ENCODE data around the gene RNF11.
"Not testable (repeated sequence)": the region's sequence is repeated elsewhere in the genome, so short reads cannot be mapped to it uniquely, and the experiment has no call there.

The RNF11 gene

GRCh38 chr1:51236531-51237350, 668 bp downstream of the RNF11 start:
- peaks cover 0 to 6% of the 10 kb centered on the region in 2 donors for H3K27me3 Mint-ChIP-seq
- no peaks in the 10 kb centered on the region for H3K9me3 Mint-ChIP-seq
- ATAC-seq (replicated peaks) (peak; percentile 17 to 22), DNase-seq (no peak)
- no peak overlapping the region for H3K27ac Mint-ChIP-seq
- H3K4me3 Mint-ChIP-seq: no peak overlapping the region
- H3K4me1 Mint-ChIP-seq: peaks cover 23 to 33% of the 10 kb centered on the region in 2 donors
- peaks cover 0 to 10% of the 10 kb centered on the region in 2 donors for H3K36me3 Mint-ChIP-seq

DNA sequence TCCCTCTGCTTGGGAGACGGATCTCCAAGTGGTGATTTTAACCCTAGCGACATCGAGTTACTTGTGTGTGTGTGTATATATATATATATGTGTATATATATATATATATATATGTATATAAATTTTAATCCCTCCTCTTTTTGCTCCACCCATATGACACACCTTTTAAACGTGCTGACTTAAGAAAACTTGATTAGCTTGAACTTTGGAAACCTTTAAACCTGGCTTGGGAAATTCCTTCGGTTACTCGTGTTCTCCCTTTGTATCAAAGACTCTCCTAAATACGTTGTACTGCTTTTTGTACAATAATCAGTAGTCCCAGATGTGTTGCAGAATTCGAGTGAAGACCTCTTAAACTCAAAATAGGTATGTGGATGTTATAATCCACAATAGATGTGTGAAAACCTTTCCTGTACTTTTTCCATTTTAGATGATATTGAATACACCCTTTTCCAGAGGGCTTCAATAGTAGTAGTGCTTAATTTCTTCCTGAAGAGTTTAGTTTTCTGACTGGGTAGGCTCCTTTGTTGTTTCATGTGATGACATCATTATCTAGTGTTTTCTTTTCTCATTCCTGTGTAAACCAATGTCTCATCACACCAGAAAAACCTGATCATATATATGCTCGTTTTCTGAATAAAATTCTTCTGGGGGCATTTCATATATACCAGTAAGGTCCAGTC, 1.4 kb downstream of the RNF11 start:
- Mint-ChIP-seq H3K4me1 (peaks cover 23 to 33% of the 10 kb centered on the region in 2 donors), H3K27ac (no peak overlapping the region), H3K36me3 (peaks cover 0 to 10% of the 10 kb centered on the region in 2 donors), H3K4me3 (no peak overlapping the region), H3K27me3 (peaks cover 0 to 6% of the 10 kb centered on the region in 2 donors), H3K9me3 (no peaks in the 10 kb centered on the region)
- DNase-seq (no peak), ATAC-seq (replicated peaks) (no peak)

DNA sequence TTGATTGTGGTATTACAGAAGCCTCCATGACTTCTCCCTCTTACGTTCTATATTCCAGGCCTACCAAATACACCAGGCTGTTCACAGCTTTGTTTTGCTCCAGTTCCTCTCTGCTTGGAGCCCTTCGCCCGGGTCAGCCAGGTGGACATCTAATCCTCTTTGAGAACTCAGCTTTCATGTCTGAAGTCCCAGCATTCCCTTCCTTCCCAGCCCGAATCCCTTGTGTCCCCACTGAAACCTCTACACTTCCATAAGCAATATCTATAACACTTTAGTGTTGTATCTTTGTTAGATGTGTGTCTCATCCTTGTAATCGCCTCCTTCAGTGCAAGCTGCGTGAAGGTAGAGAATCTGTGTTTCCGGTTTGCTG, 1.9 kb downstream of the RNF11 start:
- peaks cover 0 to 6% of the 10 kb centered on the region in 2 donors for H3K27me3 Mint-ChIP-seq
- DNase-seq (no peak), ATAC-seq (replicated peaks) (no peak)
- no peaks in the 10 kb centered on the region for H3K9me3 Mint-ChIP-seq
- no peak overlapping the region for H3K4me3 Mint-ChIP-seq
- peaks cover 23 to 33% of the 10 kb centered on the region in 2 donors for H3K4me1 Mint-ChIP-seq
- H3K27ac Mint-ChIP-seq: no peak overlapping the region
- peaks cover 1 to 11% of the 10 kb centered on the region in 2 donors for H3K36me3 Mint-ChIP-seq

- Mint-ChIP-seq H3K27ac (no peak overlapping the region), H3K27me3 (no peaks in the 10 kb centered on the region), H3K4me3 (no peak overlapping the region), H3K36me3 (peaks cover 3 to 21% of the 10 kb centered on the region in 2 donors), H3K9me3 (no peaks in the 10 kb centered on the region), H3K4me1 (peaks cover 18 to 21% of the 10 kb centered on the region in 2 donors)
- DNase-seq (no peak), ATAC-seq (replicated peaks) (no peak)
Observed at GRCh38 chr1:51240084-51240483, 4.0 kb downstream of the RNF11 start.

DNA sequence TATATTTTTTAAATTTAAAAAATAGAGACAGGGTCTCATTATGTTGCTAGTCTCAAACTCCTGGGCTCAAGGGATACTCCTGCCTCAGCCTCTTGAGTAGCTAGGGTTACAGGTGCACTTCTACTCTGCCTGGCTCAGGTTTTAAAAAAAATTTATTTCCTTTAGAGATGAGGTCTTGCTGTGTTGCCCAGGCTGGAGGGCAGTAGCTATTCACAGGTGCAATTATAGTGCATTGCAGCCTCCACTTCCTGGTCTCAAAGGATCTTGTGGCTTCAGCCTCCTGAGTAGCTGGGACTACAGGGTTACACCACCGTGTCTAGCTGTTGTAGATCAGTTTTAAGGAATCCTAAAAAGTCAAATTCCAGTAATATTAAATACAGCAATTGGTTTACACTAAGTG, 5.0 kb downstream of the RNF11 start:
- Mint-ChIP-seq H3K4me1 (peaks cover 15 to 17% of the 10 kb centered on the region in 2 donors), H3K4me3 (no peak overlapping the region), H3K27ac (no peak overlapping the region), H3K36me3 (peaks cover 6 to 24% of the 10 kb centered on the region in 2 donors), H3K27me3 (no peaks in the 10 kb centered on the region), H3K9me3 (peaks cover 0 to 1% of the 10 kb centered on the region in 2 donors)
- ATAC-seq (replicated peaks) (no peak), DNase-seq (no peak)

- Mint-ChIP-seq H3K36me3 (peaks cover 6 to 28% of the 10 kb centered on the region in 2 donors), H3K4me1 (peaks cover 28 to 32% of the 10 kb centered on the region in 2 donors), H3K9me3 (peaks cover 0 to 1% of the 10 kb centered on the region in 2 donors), H3K27me3 (no peaks in the 10 kb centered on the region), H3K27ac (no peak overlapping the region), H3K4me3 (no peak overlapping the region)
- DNase-seq (no peak), ATAC-seq (replicated peaks) (no peak)
Observed at GRCh38 chr1:51242546-51242945, 6.5 kb downstream of the RNF11 start.

DNA sequence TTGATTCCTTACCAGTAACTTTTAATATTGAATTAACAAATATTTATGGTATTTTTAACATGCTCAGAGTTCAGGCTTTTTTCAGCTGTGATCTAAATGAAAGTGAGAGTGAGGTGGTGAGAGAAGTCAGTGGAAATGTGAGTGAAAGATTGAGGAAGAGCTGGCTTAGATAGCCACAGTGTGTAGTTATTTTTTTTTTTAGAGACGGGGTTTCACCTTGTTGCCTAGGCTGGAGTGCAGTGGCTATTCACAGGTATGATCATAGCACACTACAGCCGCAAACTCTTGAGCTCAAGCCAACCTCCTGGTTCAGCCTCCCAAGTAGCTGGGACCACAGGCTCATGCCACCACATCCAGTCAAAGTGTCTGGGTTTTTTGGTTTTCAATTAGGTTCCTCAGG, 10.9 kb downstream of the RNF11 start:
- DNase-seq (no peak), ATAC-seq (replicated peaks) (peak; percentile 98)
- H3K4me3 Mint-ChIP-seq: no peak overlapping the region
- no peak overlapping the region for H3K27ac Mint-ChIP-seq
- H3K4me1 Mint-ChIP-seq: peaks cover 24 to 34% of the 10 kb centered on the region in 2 donors
- peaks cover 0 to 1% of the 10 kb centered on the region in 2 donors for H3K9me3 Mint-ChIP-seq
- H3K36me3 Mint-ChIP-seq: peaks cover 6 to 23% of the 10 kb centered on the region in 2 donors
- no peaks in the 10 kb centered on the region for H3K27me3 Mint-ChIP-seq

DNA sequence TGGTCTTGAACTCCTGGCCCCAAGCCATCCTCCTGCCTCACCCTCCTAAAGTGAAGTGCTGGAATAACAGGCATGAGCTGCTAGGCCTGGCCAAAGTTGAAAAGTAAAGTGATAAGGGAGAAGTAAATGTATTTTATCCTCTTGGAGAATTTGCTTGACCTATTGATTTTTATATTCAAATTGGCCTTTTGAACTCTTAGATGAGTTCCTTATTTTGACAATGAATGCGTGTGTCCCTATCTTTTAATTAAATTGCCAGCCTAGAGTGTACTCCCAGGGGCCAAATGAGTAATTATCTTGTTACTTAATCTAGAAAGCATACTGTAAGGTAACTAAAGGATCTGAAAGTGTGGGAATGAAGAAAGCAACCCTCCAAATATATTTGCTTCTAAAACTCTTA, 11.4 kb downstream of the RNF11 start:
- Mint-ChIP-seq H3K4me3 (no peak overlapping the region), H3K27ac (no peak overlapping the region), H3K9me3 (peaks cover 0 to 1% of the 10 kb centered on the region in 2 donors), H3K4me1 (peaks cover 24 to 34% of the 10 kb centered on the region in 2 donors), H3K27me3 (no peaks in the 10 kb centered on the region), H3K36me3 (peaks cover 6 to 25% of the 10 kb centered on the region in 2 donors)
- DNase-seq: no peak
- ATAC-seq (replicated peaks): peak in 1 of 2 donors; percentile 12

DNA sequence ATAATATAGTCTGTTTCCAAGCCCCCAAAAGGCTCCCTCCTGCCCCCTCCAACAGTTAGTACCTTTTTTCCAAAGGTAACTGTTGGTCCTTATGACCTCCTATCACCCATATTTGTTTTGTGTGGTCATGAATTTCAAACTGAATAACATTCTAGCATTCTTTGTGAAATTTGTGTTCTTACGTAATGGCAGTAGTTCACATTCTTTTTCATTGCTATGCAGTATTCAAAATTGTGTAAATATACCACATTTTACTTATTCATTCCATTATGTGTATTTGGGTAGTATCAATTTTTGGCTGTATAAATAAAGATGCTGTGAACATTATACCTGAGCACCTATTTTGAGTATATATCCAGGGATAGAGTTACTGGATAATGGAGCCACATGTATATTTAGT, 13.4 kb downstream of the RNF11 start:
- DNase-seq (no peak), ATAC-seq (replicated peaks) (no peak)
- Mint-ChIP-seq H3K27me3 (no peaks in the 10 kb centered on the region), H3K4me3 (no peak overlapping the region), H3K9me3 (peaks cover 0 to 1% of the 10 kb centered on the region in 2 donors), H3K4me1 (peaks cover 25 to 34% of the 10 kb centered on the region in 2 donors), H3K36me3 (peaks cover 3 to 20% of the 10 kb centered on the region in 2 donors), H3K27ac (no peak overlapping the region)

DNA sequence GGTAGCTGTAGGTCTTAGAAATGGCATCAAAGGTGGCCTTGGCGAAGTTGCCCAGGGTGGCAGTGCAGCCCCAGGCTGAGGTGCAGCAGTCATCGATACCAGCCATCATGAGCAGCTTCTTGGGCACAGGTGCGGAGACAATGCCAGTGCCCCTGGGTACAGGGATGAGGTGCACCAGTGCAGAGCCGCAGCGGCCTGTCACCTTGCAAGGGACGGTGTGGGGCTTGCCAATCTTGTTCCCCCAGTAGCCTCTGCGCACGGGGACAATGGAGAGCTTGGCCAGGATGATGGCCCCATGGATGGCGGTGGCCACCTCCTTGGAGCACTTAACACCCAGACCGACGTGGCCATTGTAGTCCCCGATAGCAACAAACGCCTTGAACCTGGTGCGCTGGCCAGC, 14.7 kb downstream of the RNF11 start:
- peaks cover 23 to 31% of the 10 kb centered on the region in 2 donors for H3K4me1 Mint-ChIP-seq
- not testable (repeated sequence) for DNase-seq; H3K27ac Mint-ChIP-seq; ATAC-seq (replicated peaks); H3K4me3 Mint-ChIP-seq; H3K9me3 Mint-ChIP-seq; H3K27me3 Mint-ChIP-seq
- H3K36me3 Mint-ChIP-seq: peaks cover 3 to 16% of the 10 kb centered on the region in 2 donors

DNA sequence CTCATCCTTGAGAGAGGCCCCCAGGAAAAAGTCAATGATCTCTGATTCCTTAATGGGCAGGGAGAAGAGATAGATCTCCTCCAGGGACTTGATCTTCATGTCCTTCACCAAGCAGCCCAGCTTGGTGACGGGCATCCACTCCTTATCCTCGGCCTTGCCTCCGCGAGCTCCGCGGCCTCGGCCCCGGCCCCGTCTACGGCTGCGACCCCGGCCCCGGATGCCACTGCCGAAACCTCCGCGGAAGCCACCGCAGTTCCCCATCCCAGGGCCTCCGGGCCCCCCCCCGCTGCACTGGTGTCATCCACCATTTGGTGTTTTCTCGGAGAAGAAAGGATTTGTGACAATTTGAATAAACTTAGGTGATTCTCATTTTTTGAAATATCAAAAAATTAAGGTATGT, 15.1 kb downstream of the RNF11 start:
- H3K27ac Mint-ChIP-seq; DNase-seq; ATAC-seq (replicated peaks); H3K9me3 Mint-ChIP-seq; H3K4me3 Mint-ChIP-seq; H3K27me3 Mint-ChIP-seq: not testable (repeated sequence)
- Mint-ChIP-seq H3K36me3 (peaks cover 0 to 13% of the 10 kb centered on the region in 2 donors), H3K4me1 (peaks cover 19 to 27% of the 10 kb centered on the region in 2 donors)

- H3K4me3 Mint-ChIP-seq: no peak overlapping the region
- H3K27ac Mint-ChIP-seq: no peak overlapping the region
- ATAC-seq (replicated peaks) (no peak), DNase-seq (no peak)
- H3K4me1 Mint-ChIP-seq: peaks cover 8 to 15% of the 10 kb centered on the region in 2 donors
- H3K9me3 Mint-ChIP-seq: no peaks in the 10 kb centered on the region
- H3K27me3 Mint-ChIP-seq: no peaks in the 10 kb centered on the region
- peaks cover 0 to 9% of the 10 kb centered on the region in 2 donors for H3K36me3 Mint-ChIP-seq
Observed at GRCh38 chr1:51252366-51252765, 16.3 kb downstream of the RNF11 start.

DNA sequence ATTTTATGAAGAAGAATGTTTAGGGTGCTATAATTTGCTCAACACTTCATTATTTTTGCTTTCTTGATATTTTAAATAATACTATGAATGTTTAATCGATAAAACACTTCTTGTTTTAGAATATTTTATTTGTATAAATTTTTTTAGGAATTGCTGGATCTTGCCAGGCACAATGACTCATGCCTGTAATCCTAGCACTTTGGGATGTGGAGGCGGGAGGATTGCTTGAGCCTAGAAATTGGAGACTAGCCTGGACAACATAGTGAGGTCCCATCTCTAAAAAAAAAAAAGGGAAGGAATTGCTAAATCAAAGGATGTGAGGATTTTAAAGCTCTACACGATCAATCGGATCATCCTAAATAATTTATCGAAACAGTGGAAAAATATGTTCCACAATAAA, 17.6 kb downstream of the RNF11 start:
- Mint-ChIP-seq H3K4me3 (no peak overlapping the region), H3K4me1 (peaks cover 7 to 9% of the 10 kb centered on the region in 2 donors), H3K27ac (no peak overlapping the region), H3K36me3 (peaks cover 0 to 7% of the 10 kb centered on the region in 2 donors), H3K9me3 (no peaks in the 10 kb centered on the region), H3K27me3 (no peaks in the 10 kb centered on the region)
- DNase-seq (no peak), ATAC-seq (replicated peaks) (no peak)

DNA sequence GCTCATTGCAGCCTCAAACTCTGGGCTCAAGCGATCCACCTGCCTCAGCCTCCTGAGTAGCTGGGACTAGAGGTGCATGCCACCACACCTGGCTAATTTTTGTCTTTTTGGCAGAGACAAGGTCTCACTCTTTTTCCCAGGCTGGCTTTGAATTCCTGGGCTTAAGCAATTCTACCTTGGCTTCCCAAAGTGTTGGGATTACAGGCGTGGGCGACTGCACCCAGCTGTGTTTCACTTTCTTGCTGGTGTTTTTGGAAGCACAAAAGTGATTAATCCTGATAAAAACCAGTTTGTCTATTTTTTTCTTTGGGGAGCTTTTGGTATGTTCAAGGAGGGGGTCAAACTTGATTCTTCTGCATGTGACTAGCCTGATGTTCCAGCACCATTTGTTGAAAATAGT, 19.3 kb downstream of the RNF11 start:
- Mint-ChIP-seq H3K36me3 (peaks cover 0 to 4% of the 10 kb centered on the region in 2 donors), H3K27ac (no peak overlapping the region), H3K9me3 (no peaks in the 10 kb centered on the region), H3K4me1 (peaks cover 3 to 6% of the 10 kb centered on the region in 2 donors), H3K4me3 (no peak overlapping the region), H3K27me3 (no peaks in the 10 kb centered on the region)
- no peak for DNase-seq
- ATAC-seq (replicated peaks): no peak

Data from stimulated activated naive B cell treated with anti-CD40 and anti-IgM and Interleukin-4, amounts not matched to agents 10 μg/mL and 1 μg/mL and 100 μg/mL, for 72 hours (primary cell).